GM21367 (cell line): ENCODE data around the gene TMEM151A.
"Not testable (repeated sequence)": the region's sequence is repeated elsewhere in the genome, so short reads cannot be mapped to it uniquely, and the experiment has no call there.

ENCODE experiments used
- ATAC-seq: cut with Tn5 transposase; IDR thresholded peaks from one replicate; pipeline ENCODE4 v1.9.1; 2021; ENCODE audit not compliant: unreplicated experiment

Gene TMEM151A

GRCh38 chr11:66267039-66267378, 24.7 kb upstream of the TMEM151A start:
- ATAC-seq = no peak

- ATAC-seq = peak; percentile 35
These were observed 24.1 kb upstream of the TMEM151A start for GRCh38 chr11:66267379-66268243.

- peak; percentile 69 for ATAC-seq
These were observed 23.3 kb upstream of the TMEM151A start, which contains the start of gene RAB1B for GRCh38 chr11:66268244-66268951. TSS of gene RAB1B (plus strand) at chr11:66268639. CDS start at chr11:66268680, 41 bp downstream.

- ATAC-seq = no peak
These were observed 22.5 kb upstream of the TMEM151A start for GRCh38 chr11:66268952-66269905.

- ATAC-seq = no peak
These were observed 19.9 kb upstream of the TMEM151A start for GRCh38 chr11:66271816-66272215.

- ATAC-seq = no peak
These were observed 19.1 kb upstream of the TMEM151A start for GRCh38 chr11:66272596-66272995.

- no peak for ATAC-seq
These were observed 17.5 kb upstream of the TMEM151A start for GRCh38 chr11:66274219-66274618.

GRCh38 chr11:66275396-66275795, 16.3 kb upstream of the TMEM151A start:
- no peak for ATAC-seq

- no peak for ATAC-seq
These were observed 15.6 kb upstream of the TMEM151A start for GRCh38 chr11:66275984-66276612.

- not testable (repeated sequence) for ATAC-seq
These were observed 15.1 kb upstream of the TMEM151A start for GRCh38 chr11:66276619-66277018.

GRCh38 chr11:66277064-66277463, 14.6 kb upstream of the TMEM151A start:
- not testable (repeated sequence) for ATAC-seq

- no peak for ATAC-seq
These were observed 14.0 kb upstream of the TMEM151A start, which contains the start of gene CNIH2 for GRCh38 chr11:66277471-66278362. TSS of gene CNIH2 (plus strand) at chr11:66278175. CDS start at chr11:66278457, 282 bp downstream.

- no peak for ATAC-seq
These were observed 13.2 kb upstream of the TMEM151A start for GRCh38 chr11:66278363-66279091.

- no peak for ATAC-seq
These were observed 12.5 kb upstream of the TMEM151A start for GRCh38 chr11:66279092-66279734.

GRCh38 chr11:66280428-66280827, 11.3 kb upstream of the TMEM151A start:
- no peak for ATAC-seq

- ATAC-seq = no peak
These were observed 10.7 kb upstream of the TMEM151A start for GRCh38 chr11:66281001-66281400.

- ATAC-seq = no peak
These were observed 9.8 kb upstream of the TMEM151A start for GRCh38 chr11:66281776-66282467.
